OCI-LY3 (cell line): ENCODE measurements around the gene GOLT1A.

Experiments used
- H2AFZ ChIP-seq: fragments of 200-600, 300-600 bp; shearing (Covaris generic); 2 replicates; pipeline ENCODE4 v1.6.0; 2014; ENCODE audit warnings: antibody characterized with exemption, low read depth, low read length
- H3K27ac ChIP-seq: fragments of 200-600, 300-600 bp; sonication (generic); 2 replicates; pipeline ENCODE4 v1.5.1; 2014; ENCODE audit warnings: mild to moderate bottlenecking, low read length, moderate library complexity, mixed read lengths
- H3K27me3 ChIP-seq: fragments of 200-600, 300-600 bp; sonication (generic); 2 replicates; pipeline ENCODE4 v1.6.1; 2014; ENCODE audit warnings: low read depth, low read length, mixed read lengths
- H3K36me3 ChIP-seq: fragments of 200-600, 300-600 bp; sonication (generic); replicated peaks from 2 replicates; pipeline ENCODE3; 2014; ENCODE audit warnings: low read depth, low read length, mixed read lengths
- H3K4me1 ChIP-seq: fragments of 300-600, 200-600 bp; sonication (generic); 2 replicates; pipeline ENCODE4 v1.6.1; 2014; ENCODE audit warnings: low read length, mixed read lengths
- H3K4me2 ChIP-seq: fragments of 200-600, 300-600 bp; sonication (generic); 2 replicates; pipeline ENCODE4 v1.6.1; 2014; ENCODE audit warnings: low read length, mixed read lengths
- H3K4me3 ChIP-seq: fragments of 300-600, 200-600 bp; sonication (generic); 2 replicates; pipeline ENCODE4 v1.5.1; 2014; ENCODE audit warnings: antibody characterized with exemption, mild to moderate bottlenecking, low read length, moderate library complexity
- H3K79me2 ChIP-seq: fragments of 300-600, 200-600 bp; shearing (Covaris generic); 2 replicates; pipeline ENCODE4 v1.6.1; 2014; ENCODE audit warnings: mild to moderate bottlenecking, low read length, mixed read lengths
- H3K9ac ChIP-seq: fragments of 300-600, 200-600 bp; shearing (Covaris generic); 2 replicates; pipeline ENCODE4 v1.6.0; 2014; ENCODE audit warnings: mild to moderate bottlenecking, low read length, moderate library complexity
- H3K9me3 ChIP-seq: fragments of 200-600, 300-600 bp; shearing (Covaris generic); 2 replicates; pipeline ENCODE4 v1.6.1; 2014; ENCODE audit warnings: low read length, mixed read lengths; ENCODE audit not compliant: insufficient read depth
- H4K20me1 ChIP-seq: fragments of 200-600, 300-600 bp; sonication (generic); 2 replicates; pipeline ENCODE4 v1.6.1; 2016; ENCODE audit warnings: low read length, mixed read lengths; ENCODE audit not compliant: insufficient read depth
- EZH2phosphoT487 ChIP-seq: fragments of 200-600 bp; shearing (Covaris generic); IDR thresholded peaks from 2 replicates; pipeline ENCODE4 v1.6.1; 2018; ENCODE audit warnings: antibody characterized with exemption, mixed run types, low read depth
- TF ChIP-seq, protein P1 (sequence below): fragments of 200-600, 300-600 bp; sonication (generic); IDR thresholded peaks from 2 replicates; pipeline ENCODE4 v1.5.1; 2014; ENCODE audit warnings: antibody characterized with exemption, low read length, low read depth

The GOLT1A gene

GRCh38 chr1:204246876-204247275 lies 33.1 kb upstream of the GOLT1A start:
- H3K36me3 ChIP-seq: no peaks in the 10 kb centered on the region
- TF ChIP-seq, protein P1, sequence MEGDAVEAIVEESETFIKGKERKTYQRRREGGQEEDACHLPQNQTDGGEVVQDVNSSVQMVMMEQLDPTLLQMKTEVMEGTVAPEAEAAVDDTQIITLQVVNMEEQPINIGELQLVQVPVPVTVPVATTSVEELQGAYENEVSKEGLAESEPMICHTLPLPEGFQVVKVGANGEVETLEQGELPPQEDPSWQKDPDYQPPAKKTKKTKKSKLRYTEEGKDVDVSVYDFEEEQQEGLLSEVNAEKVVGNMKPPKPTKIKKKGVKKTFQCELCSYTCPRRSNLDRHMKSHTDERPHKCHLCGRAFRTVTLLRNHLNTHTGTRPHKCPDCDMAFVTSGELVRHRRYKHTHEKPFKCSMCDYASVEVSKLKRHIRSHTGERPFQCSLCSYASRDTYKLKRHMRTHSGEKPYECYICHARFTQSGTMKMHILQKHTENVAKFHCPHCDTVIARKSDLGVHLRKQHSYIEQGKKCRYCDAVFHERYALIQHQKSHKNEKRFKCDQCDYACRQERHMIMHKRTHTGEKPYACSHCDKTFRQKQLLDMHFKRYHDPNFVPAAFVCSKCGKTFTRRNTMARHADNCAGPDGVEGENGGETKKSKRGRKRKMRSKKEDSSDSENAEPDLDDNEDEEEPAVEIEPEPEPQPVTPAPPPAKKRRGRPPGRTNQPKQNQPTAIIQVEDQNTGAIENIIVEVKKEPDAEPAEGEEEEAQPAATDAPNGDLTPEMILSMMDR: no peak
- no peak for TF ChIP-seq EZH2phosphoT487
- no peaks in the 10 kb centered on the region for H3K4me1 ChIP-seq
- no peak overlapping the region for H3K9ac ChIP-seq
- H4K20me1 ChIP-seq: no peaks in the 10 kb centered on the region
- H3K4me3 ChIP-seq: no peak overlapping the region
- H2AFZ ChIP-seq: no peak overlapping the region
- no peak overlapping the region for H3K4me2 ChIP-seq
- no peaks in the 10 kb centered on the region for H3K79me2 ChIP-seq
- H3K27ac ChIP-seq: no peak overlapping the region
- H3K27me3 ChIP-seq: peaks cover 45% of the 10 kb centered on the region
- no peaks in the 10 kb centered on the region for H3K9me3 ChIP-seq

- Histone ChIP-seq H4K20me1 (no peaks in the 10 kb centered on the region), H3K36me3 (no peaks in the 10 kb centered on the region)
- TF ChIP-seq, protein P1: no peak
- TF ChIP-seq EZH2phosphoT487: no peak
Observed at GRCh38 chr1:204242920-204243319, 29.1 kb upstream of the GOLT1A start.

DNA sequence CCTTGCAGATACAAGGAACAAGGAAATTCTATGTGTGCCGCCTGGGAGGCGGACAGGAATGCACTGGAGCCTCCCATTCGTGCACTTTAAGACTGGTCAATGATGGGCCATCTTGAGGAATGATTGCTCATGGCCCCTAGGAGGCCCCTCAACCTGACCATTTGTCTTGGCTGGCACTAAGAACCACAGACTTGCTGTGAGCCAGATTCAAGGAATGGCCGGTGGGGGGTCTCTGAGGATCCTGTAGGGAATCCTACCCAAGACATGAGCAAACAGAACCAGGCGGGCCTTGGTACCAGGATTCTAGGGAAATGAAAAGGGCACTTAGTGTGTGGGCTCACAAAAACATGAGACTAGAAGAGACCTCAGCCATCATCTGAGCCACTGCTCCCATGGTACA lies 28.1 kb upstream of the GOLT1A start:
- Histone ChIP-seq H3K9me3 (no peaks in the 10 kb centered on the region), H3K79me2 (no peaks in the 10 kb centered on the region), H3K27me3 (0 out of 2 replicates have a peak, but pooled peaks cover 10% of the 10 kb centered on the region), H3K4me2 (no peak overlapping the region), H3K36me3 (no peaks in the 10 kb centered on the region), H3K27ac (no peak overlapping the region), H2AFZ (no peak overlapping the region), H3K4me3 (no peak overlapping the region), H3K9ac (no peak overlapping the region), H3K4me1 (no peaks in the 10 kb centered on the region), H4K20me1 (no peaks in the 10 kb centered on the region)
- TF ChIP-seq, protein P1: no peak
- TF ChIP-seq EZH2phosphoT487: no peak

More at GRCh38 chr1:204242920-204243319, 29.1 kb upstream of the GOLT1A start:
- H3K4me2 ChIP-seq: no peak overlapping the region
- H3K9me3 ChIP-seq: no peaks in the 10 kb centered on the region
- H2AFZ ChIP-seq: no peak overlapping the region
- no peak overlapping the region for H3K4me3 ChIP-seq
- H3K27ac ChIP-seq: no peak overlapping the region
- H3K79me2 ChIP-seq: no peaks in the 10 kb centered on the region
- no peak overlapping the region for H3K9ac ChIP-seq
- H3K27me3 ChIP-seq: 0 out of 2 replicates have a peak, but pooled peaks cover 16% of the 10 kb centered on the region
- H3K4me1 ChIP-seq: no peaks in the 10 kb centered on the region

DNA sequence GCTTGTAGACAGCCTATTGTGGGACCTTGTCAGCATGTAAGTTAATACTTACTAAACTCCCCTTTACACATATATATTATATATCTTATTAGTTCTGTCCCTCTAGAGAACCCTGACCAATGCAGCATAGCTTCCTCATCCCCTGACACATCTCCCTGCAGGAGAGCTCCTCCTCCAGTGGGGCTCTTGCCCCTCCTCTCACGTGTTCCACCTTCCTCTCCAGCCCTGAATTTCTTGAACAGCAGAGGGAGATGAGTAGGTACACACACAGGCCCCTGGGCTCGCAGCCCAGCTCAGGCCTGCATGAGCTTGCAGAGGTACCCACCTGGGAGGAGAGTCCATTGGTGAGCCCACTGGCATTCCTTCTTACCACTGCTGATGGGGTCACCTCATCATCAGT lies 27.3 kb upstream of the GOLT1A start:
- no peaks in the 10 kb centered on the region for H3K36me3 ChIP-seq
- no peaks in the 10 kb centered on the region for H3K9me3 ChIP-seq
- no peak overlapping the region for H3K27ac ChIP-seq
- H3K4me3 ChIP-seq: no peak overlapping the region
- H3K4me2 ChIP-seq: no peak overlapping the region
- no peak overlapping the region for H3K9ac ChIP-seq
- TF ChIP-seq, protein P1: no peak
- no peak for TF ChIP-seq EZH2phosphoT487
- 0 out of 2 replicates have a peak, but pooled peaks cover 3% of the 10 kb centered on the region for H3K27me3 ChIP-seq
- H3K4me1 ChIP-seq: no peaks in the 10 kb centered on the region
- no peaks in the 10 kb centered on the region for H4K20me1 ChIP-seq
- H3K79me2 ChIP-seq: no peaks in the 10 kb centered on the region
- no peak overlapping the region for H2AFZ ChIP-seq
